HFFc6 (cell line): ENCODE results near the gene GPATCH4. TPM values are rescaled to one million over a fixed set of nuclear protein-coding genes. Genes with fewer than 3 reads are reported as not detected.
"Not testable (repeated sequence)": the region's sequence is repeated elsewhere in the genome, so short reads cannot be mapped to it uniquely, and the experiment has no call there.

ENCODE experiments used
- DNase-seq: peaks from one replicate; pipeline ENCODE4 v3.0.0-alpha.2; 2018
- H3K27ac Mint-ChIP-seq: 2 replicates; pipeline ENCODE4 v1.8.0; 2020; ENCODE audit warnings: mild to moderate bottlenecking, mixed read lengths
- H3K27me3 Mint-ChIP-seq: 2 replicates; pipeline ENCODE4 v1.8.0; 2021; ENCODE audit warnings: mild to moderate bottlenecking, moderate library complexity, mixed read lengths; ENCODE audit not compliant: insufficient read depth
- H3K36me3 Mint-ChIP-seq: 2 replicates; pipeline ENCODE4 v1.8.0; 2021; ENCODE audit warnings: low read depth, mixed read lengths
- H3K4me1 Mint-ChIP-seq: 2 replicates; pipeline ENCODE4 v1.8.0; 2020; ENCODE audit warnings: low read depth, mixed read lengths
- H3K4me3 Mint-ChIP-seq: 2 replicates; pipeline ENCODE4 v1.8.0; 2020; ENCODE audit warnings: mild to moderate bottlenecking, moderate library complexity, mixed read lengths
- H3K9me3 Mint-ChIP-seq: 2 replicates; pipeline ENCODE4 v1.8.0; 2020; ENCODE audit warnings: mild to moderate bottlenecking, mixed read lengths
- total RNA-seq, 6 experiments: library from RNA; stranded (reverse); fragmentation: NEBNext Ultra II Directional; extraction: Animal tissue kit (Norgen Biotek cat#: 25700); gene quantifications; 2 replicates in 1 of 6; 3 replicates in 5 of 6; pipeline ENCODE4 v1.2.3, GENCODE V29; 2021
- TF ChIP-seq, protein P1 (sequence below): fragments of 200-600 bp; sonication (generic); IDR thresholded peaks from 2 replicates; pipeline ENCODE4 v1.5.0; 2021; ENCODE audit warnings: antibody characterized with exemption, mild to moderate bottlenecking

Gene GPATCH4
- total RNA-seq, 6 experiments from 2014 or later = 25.0 to 35.8 (median 32.7) TPM

DNA sequence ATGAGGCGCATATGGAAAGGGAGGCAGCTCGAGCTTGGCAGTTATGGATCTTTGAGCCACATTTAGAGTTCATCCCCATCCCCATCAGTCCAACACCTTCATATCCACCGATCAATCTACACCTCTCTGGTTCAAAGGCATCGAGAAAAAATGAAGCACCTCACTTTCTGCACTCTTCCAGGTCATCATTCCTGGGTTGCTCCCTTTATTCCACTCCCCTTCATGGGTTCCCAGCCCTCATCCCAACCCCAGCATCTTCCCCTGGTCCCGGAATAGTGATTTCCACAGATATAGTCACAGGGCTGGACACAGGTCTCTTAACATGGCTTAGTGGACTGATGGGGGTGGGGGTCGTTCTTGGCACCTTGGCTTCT lies 18.3 kb upstream of the GPATCH4 start:
- Mint-ChIP-seq H3K4me1 (peaks cover 10% of the 10 kb centered on the region), H3K4me3 (no peak overlapping the region), H3K27me3 (peaks cover 49% of the 10 kb centered on the region)

DNA sequence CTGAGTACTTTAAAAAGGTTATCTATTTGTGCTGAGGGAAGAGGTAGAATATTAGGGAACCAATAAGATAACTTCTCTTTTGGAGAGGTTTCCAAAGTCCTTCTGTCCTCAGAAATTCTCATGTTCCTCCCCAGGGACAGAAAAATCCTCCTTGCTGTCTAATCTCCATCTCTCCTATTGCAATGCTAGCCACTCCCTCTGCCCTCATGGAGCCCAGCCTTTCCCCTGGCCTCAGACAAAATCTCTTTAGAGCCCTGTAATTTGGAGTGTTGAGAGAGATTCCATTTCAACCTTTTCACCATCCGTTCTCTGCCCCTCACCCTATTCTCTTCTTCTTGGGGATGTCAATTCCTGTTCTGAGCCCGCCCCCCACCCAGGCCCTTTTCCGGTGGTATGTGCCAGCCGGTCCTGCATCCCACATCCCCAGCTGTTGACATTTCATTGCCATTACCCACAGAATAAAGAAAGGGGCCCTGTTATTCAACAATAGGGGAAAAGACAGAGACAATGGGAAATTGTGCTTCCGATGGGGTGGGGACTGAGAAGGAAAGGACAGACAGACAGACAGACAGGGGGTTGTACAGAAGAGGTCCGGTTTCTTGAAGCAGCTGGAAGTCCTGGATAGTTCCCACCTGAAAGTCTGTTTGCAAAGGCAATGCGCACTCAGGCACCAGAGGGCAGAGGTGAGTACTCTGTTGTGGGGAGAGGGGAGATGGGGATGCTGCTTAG lies 17.7 kb upstream of the GPATCH4 start, which contains the start of gene HAPLN2:
Gene HAPLN2 (plus strand): TSS at position 563 of the 729 bp plus-strand sequence. CDS start 4,076 bp downstream, outside the sequence.
- Mint-ChIP-seq H3K9me3 (no peaks in the 10 kb centered on the region), H3K27ac (no peak within 1 kb of the TSS), H3K36me3 (no peaks in the 10 kb centered on the region), H3K27me3 (peaks cover 49% of the 10 kb centered on the region), H3K4me3 (no peak within 1 kb of the TSS), H3K4me1 (peaks cover 10% of the 10 kb centered on the region)
- DNase-seq = no peak
- TF ChIP-seq, protein P1, sequence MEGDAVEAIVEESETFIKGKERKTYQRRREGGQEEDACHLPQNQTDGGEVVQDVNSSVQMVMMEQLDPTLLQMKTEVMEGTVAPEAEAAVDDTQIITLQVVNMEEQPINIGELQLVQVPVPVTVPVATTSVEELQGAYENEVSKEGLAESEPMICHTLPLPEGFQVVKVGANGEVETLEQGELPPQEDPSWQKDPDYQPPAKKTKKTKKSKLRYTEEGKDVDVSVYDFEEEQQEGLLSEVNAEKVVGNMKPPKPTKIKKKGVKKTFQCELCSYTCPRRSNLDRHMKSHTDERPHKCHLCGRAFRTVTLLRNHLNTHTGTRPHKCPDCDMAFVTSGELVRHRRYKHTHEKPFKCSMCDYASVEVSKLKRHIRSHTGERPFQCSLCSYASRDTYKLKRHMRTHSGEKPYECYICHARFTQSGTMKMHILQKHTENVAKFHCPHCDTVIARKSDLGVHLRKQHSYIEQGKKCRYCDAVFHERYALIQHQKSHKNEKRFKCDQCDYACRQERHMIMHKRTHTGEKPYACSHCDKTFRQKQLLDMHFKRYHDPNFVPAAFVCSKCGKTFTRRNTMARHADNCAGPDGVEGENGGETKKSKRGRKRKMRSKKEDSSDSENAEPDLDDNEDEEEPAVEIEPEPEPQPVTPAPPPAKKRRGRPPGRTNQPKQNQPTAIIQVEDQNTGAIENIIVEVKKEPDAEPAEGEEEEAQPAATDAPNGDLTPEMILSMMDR = peak; percentile 56

More for the DNA sequence above, 18.3 kb upstream of the GPATCH4 start:
- Mint-ChIP-seq H3K36me3 (no peaks in the 10 kb centered on the region), H3K9me3 (no peaks in the 10 kb centered on the region), H3K27ac (no peak overlapping the region)
- no peak for DNase-seq
- TF ChIP-seq, protein P1 = no peak

DNA sequence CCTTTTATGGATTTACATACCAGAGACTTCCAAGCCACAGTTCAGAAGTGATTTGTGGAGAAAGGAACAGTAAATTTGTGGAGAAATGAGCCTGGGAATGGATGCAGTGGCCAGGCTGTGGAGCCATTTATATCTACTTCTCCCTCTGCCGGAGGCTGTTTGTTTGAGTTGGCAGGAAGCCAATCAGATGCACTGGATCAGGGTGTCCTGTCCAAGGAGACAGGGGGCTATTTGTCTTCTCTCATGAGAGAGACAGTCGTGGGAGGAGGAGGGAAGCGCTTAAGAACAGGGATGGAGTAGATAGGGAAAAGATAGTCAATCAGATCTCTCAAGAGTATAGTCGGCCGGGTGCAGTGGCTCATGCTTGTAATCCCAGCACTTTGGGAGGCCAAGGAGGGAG lies 15.2 kb upstream of the GPATCH4 start:
- Mint-ChIP-seq H3K27ac (no peak overlapping the region), H3K4me3 (peak overlapping the region; percentile 7), H3K27me3 (peaks cover 42% of the 10 kb centered on the region), H3K9me3 (no peaks in the 10 kb centered on the region), H3K36me3 (no peaks in the 10 kb centered on the region), H3K4me1 (peaks cover 10% of the 10 kb centered on the region)
- DNase-seq = peak; percentile 62
- TF ChIP-seq, protein P1 = peak; percentile 30; the same call in 1 of the 2 replicates

DNA sequence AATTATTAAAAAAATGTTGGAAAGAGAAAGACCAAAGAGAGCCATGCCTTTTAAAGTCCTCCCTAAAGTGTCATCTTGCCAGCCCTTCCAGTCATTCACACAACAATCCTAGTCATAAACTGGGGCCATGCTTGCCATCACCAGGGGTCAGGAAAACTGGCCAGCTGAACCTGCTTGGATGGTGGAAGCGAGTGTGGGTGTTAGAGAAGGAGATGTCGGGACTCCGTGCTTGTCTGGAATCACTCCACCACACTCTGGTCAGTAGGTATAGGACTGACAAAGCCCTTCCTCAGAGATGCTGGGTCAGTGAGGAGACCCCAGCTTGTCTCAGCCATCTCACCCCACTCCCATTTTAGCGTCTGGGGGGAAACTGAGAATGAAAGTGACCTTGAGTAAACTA lies 14.7 kb upstream of the GPATCH4 start:
- H3K27ac Mint-ChIP-seq = no peak overlapping the region
- H3K36me3 Mint-ChIP-seq = no peaks in the 10 kb centered on the region
- TF ChIP-seq, protein P1 = no peak
- H3K27me3 Mint-ChIP-seq = peaks cover 42% of the 10 kb centered on the region
- H3K4me3 Mint-ChIP-seq = peak overlapping the region; percentile 7
- no peaks in the 10 kb centered on the region for H3K9me3 Mint-ChIP-seq
- no peak for DNase-seq
- peaks cover 10% of the 10 kb centered on the region for H3K4me1 Mint-ChIP-seq

DNA sequence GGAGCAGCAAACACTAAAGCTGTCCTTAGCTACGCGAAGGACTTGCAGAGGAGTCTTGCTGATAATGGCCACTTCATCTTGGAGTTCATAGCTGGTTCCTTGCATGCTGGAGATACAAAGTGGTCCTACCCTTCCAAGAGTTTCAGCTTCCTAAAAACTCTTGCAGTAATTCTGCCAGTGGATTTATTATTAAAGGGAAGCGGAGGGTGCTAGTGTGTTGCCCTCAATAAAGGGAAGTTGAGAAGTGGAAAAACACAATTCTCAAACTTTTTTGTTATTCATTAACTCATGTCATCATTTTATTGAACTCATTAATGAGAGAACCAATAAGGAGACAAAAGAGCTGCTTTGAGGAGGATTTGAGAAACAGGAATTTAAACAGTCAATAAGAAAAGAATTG lies 11.4 kb upstream of the GPATCH4 start:
- Mint-ChIP-seq H3K4me3 (no peak overlapping the region), H3K27ac (no peak overlapping the region), H3K9me3 (no peaks in the 10 kb centered on the region), H3K27me3 (peaks cover 36% of the 10 kb centered on the region), H3K36me3 (no peaks in the 10 kb centered on the region), H3K4me1 (peaks cover 22% of the 10 kb centered on the region)
- TF ChIP-seq, protein P1 = no peak
- no peak for DNase-seq

DNA sequence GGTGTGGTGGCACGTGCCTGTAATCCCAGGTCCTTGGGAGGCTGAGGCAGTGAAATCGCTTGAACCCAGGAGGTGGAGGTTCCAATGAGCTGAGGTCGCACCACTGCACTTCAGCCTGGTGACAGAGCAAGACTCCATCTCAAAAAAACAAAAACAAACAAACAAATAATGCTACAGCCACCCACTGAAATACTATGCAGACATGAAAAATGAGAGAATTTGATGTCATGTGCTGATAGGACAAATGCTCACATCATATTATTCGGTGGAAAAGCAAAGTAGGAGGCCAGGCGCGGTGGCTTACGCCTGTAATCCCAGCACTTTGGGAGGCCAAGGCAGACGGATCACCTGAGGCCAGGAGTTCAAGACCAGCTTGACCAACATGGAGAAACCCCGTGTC lies 8.8 kb upstream of the GPATCH4 start:
- H3K4me1 Mint-ChIP-seq = peaks cover 12% of the 10 kb centered on the region

More for the DNA sequence above, 8.8 kb upstream of the GPATCH4 start:
- DNase-seq, H3K4me3 Mint-ChIP-seq, H3K36me3 Mint-ChIP-seq, H3K9me3 Mint-ChIP-seq, H3K27ac Mint-ChIP-seq: not testable (repeated sequence)
- peaks cover 27% of the 10 kb centered on the region for H3K27me3 Mint-ChIP-seq
